Fibroblast of upper back skin (primary cell): ENCODE measurements around the gene HCN4.
A peak's percentile ranks its signal among the peaks of the same experiment; 100 is the strongest.

Experiments used
- DNase-seq: peaks from one replicate; pipeline ENCODE4 v3.0.0-alpha.2; 2013

Gene HCN4

GRCh38 chr15:73368301-73369136 lies at the start of gene HCN4:
HCN4 (minus strand) TSS chr15:73368958; CDS start chr15:73368270, 688 bp downstream.
- no peak for DNase-seq

GRCh38 chr15:73414876-73415275 lies 46.1 kb upstream of the HCN4 start:
- DNase-seq = no peak

- DNase-seq = no peak
These were observed 34.4 kb upstream of the HCN4 start for GRCh38 chr15:73403171-73403570.

- DNase-seq = peak; percentile 59
These were observed 31.5 kb upstream of the HCN4 start for GRCh38 chr15:73400222-73400621.

- DNase-seq = no peak
These were observed 30.1 kb upstream of the HCN4 start for GRCh38 chr15:73398861-73399260.

- no peak for DNase-seq
These were observed 28.7 kb upstream of the HCN4 start for GRCh38 chr15:73397461-73397860.

GRCh38 chr15:73395671-73396070 lies 26.9 kb upstream of the HCN4 start:
- DNase-seq = no peak

- no peak for DNase-seq
These were observed 26.0 kb upstream of the HCN4 start for GRCh38 chr15:73394782-73395181.

GRCh38 chr15:73393336-73393735 lies 24.6 kb upstream of the HCN4 start:
- no peak for DNase-seq

- no peak for DNase-seq
These were observed 23.3 kb upstream of the HCN4 start for GRCh38 chr15:73392025-73392424.

- no peak for DNase-seq
These were observed 22.5 kb upstream of the HCN4 start for GRCh38 chr15:73391128-73391872.

- no peak for DNase-seq
These were observed 21.3 kb upstream of the HCN4 start for GRCh38 chr15:73389971-73390544.

GRCh38 chr15:73389539-73389938 lies 20.8 kb upstream of the HCN4 start:
- no peak for DNase-seq

GRCh38 chr15:73388256-73388781 lies 19.6 kb upstream of the HCN4 start:
- peak; percentile 48 for DNase-seq

- DNase-seq = no peak
These were observed 18.9 kb upstream of the HCN4 start for GRCh38 chr15:73387507-73388255.

- DNase-seq = no peak
These were observed 18.2 kb upstream of the HCN4 start for GRCh38 chr15:73386886-73387506.

GRCh38 chr15:73386238-73386637 lies 17.5 kb upstream of the HCN4 start:
- DNase-seq = no peak

GRCh38 chr15:73385205-73385604 lies 16.4 kb upstream of the HCN4 start:
- DNase-seq = no peak

- no peak for DNase-seq
These were observed 14.8 kb upstream of the HCN4 start for GRCh38 chr15:73383310-73384189.

GRCh38 chr15:73382115-73382514 lies 13.4 kb upstream of the HCN4 start:
- DNase-seq = no peak

GRCh38 chr15:73380661-73381060 lies 11.9 kb upstream of the HCN4 start:
- DNase-seq = no peak
